HepG2 (cell line): ENCODE data around the gene FBXL12. TPM values are rescaled to one million over a fixed set of nuclear protein-coding genes. Genes with fewer than 3 reads are reported as not detected.

Experiments used
- AHR ChIP-seq: IDR thresholded peaks from 2 replicates; pipeline ENCODE4 v1.6.1; 2018; ENCODE audit warnings: missing genetic modification reagents, missing compliant biosample characterization
- CEBPG ChIP-seq: IDR thresholded peaks from 2 replicates; pipeline ENCODE4 v1.6.1; 2016
- CSRNP1 ChIP-seq: sonication (generic); formaldehyde crosslinking; IDR thresholded peaks from 2 replicates; pipeline ENCODE4 v1.8.1; 2023; ENCODE audit warnings: mild to moderate bottlenecking, missing genetic modification reagents
- DDIT3 ChIP-seq: sonication (generic); formaldehyde crosslinking; IDR thresholded peaks from 2 replicates; pipeline ENCODE4 v1.4.0; 2020; ENCODE audit warnings: mild to moderate bottlenecking, missing genetic modification reagents
- FOXP1 ChIP-seq, 2 experiments: fragments of 450-650 bp in 1 of 2; IDR thresholded peaks; 2 replicates each; pipeline ENCODE4 v1.6.1; 2017 to 2018; ENCODE audit warnings: antibody characterized with exemption in 1 of 2
- GZF1 ChIP-seq: sonication (generic); formaldehyde crosslinking; IDR thresholded peaks from 2 replicates; pipeline ENCODE4 v1.5.1; 2020; ENCODE audit warnings: mild to moderate bottlenecking, missing genetic modification reagents
- IRF2 ChIP-seq: IDR thresholded peaks from 2 replicates; pipeline ENCODE4 v1.6.1; 2018; ENCODE audit warnings: missing genetic modification reagents, missing compliant biosample characterization
- ISX ChIP-seq: sonication (generic); formaldehyde crosslinking; conservative IDR thresholded peaks from 2 replicates; pipeline ENCODE4 v1.5.0; 2020; ENCODE audit warnings: missing genetic modification reagents
- KDM6A ChIP-seq: IDR thresholded peaks from 2 replicates; pipeline ENCODE4 v1.6.1; 2016; ENCODE audit warnings: low read depth
- PRDM15 ChIP-seq: sonication (generic); formaldehyde crosslinking; IDR thresholded peaks from 2 replicates; pipeline ENCODE4 v1.4.0; 2020; ENCODE audit warnings: missing genetic modification reagents
- RBM22 ChIP-seq: fragments of 200-400 bp; formaldehyde crosslinking; optimal IDR thresholded peaks from 2 replicates; pipeline ENCODE3; 2017; ENCODE audit warnings: mild to moderate bottlenecking, low read length, moderate library complexity
- SNAPC5 ChIP-seq: sonication (generic); formaldehyde crosslinking; IDR thresholded peaks from 2 replicates; pipeline ENCODE4 v1.8.1; 2023; ENCODE audit warnings: mild to moderate bottlenecking, missing genetic modification reagents, borderline replicate concordance
- SOX5 ChIP-seq: IDR thresholded peaks from 2 replicates; pipeline ENCODE4 v1.6.1; 2016; ENCODE audit warnings: borderline replicate concordance
- ZBTB34 ChIP-seq: sonication (generic); formaldehyde crosslinking; IDR thresholded peaks from 2 replicates; pipeline ENCODE4 v1.8.0; 2022; ENCODE audit warnings: mild to moderate bottlenecking, missing genetic modification reagents
- ZBTB37 ChIP-seq: sonication (generic); formaldehyde crosslinking; IDR thresholded peaks from 2 replicates; pipeline ENCODE4 v1.4.0; 2020; ENCODE audit warnings: mild to moderate bottlenecking, missing genetic modification reagents
- ZBTB39 ChIP-seq: sonication (generic); formaldehyde crosslinking; IDR thresholded peaks from 2 replicates; pipeline ENCODE4 v1.5.0; 2020; ENCODE audit warnings: missing genetic modification reagents
- ZBTB7B ChIP-seq: sonication (generic); formaldehyde crosslinking; IDR thresholded peaks from 2 replicates; pipeline ENCODE4 v1.4.0; 2020; ENCODE audit warnings: missing genetic modification reagents
- ZNF354B ChIP-seq: sonication (generic); formaldehyde crosslinking; IDR thresholded peaks from 2 replicates; pipeline ENCODE4 v1.8.0; 2022; ENCODE audit warnings: mild to moderate bottlenecking, missing genetic modification reagents
- polyA plus RNA-seq, 8 experiments: library from polyadenylated mRNA; depleted of rRNA in 3 of 8; stranded (reverse) in 7 of 8; unstranded in 1 of 8; fragments of >200 nt; fragmentation: Illumina TruSeq in 4 of 8; extraction: Trizol in 4 of 8; gene quantifications; 2 replicates each; pipeline versions ENCODE4 v1.2.1 to v1.2.3, GENCODE V29; 2011 to 2016; ENCODE audit warnings: low read depth in 4 of 8, missing spikeins in 1 of 8, mixed read lengths in 1 of 8; ENCODE audit not compliant: insufficient read depth in 1 of 8
- total RNA-seq, 5 experiments: library from RNA; depleted of rRNA; stranded (reverse); fragments of >200 nt; fragmentation: Illumina TruSeq; extraction: Trizol; gene quantifications; 2 replicates each; pipeline ENCODE4 v1.2.3, GENCODE V29; 2016; ENCODE audit warnings: low read depth in 1 of 5

FBXL12 gene
- total and polyA plus RNA-seq, 2 of the 13 experiments (the other 11 are each of a cell fraction or from before 2014, with no cell fraction given): 20.4 to 23.1 TPM

- no peak for TF ChIP-seq CSRNP1
- peak; percentile 92 for TF ChIP-seq IRF2
- TF ChIP-seq ZBTB7B (CRISPR knock-in tag): peak; percentile 71
- TF ChIP-seq FOXP1 (IDR thresholded peaks at IDR 0.05): no peak
- no peak for TF ChIP-seq FOXP1 (CRISPR knock-in tag; IDR thresholded peaks at IDR 0.05)
- 0 out of 2 replicates have a peak, but pooled peaks have one; percentile 60 for TF ChIP-seq ZBTB39 (CRISPR knock-in tag)
- TF ChIP-seq SOX5: 0 out of 2 replicates have a peak, but pooled peaks have one; percentile 34
- 0 out of 2 replicates have a peak, but pooled peaks have one; percentile 31 for TF ChIP-seq CEBPG (CRISPR knock-in tag)
- TF ChIP-seq SNAPC5 (CRISPR knock-in tag): no peak
- TF ChIP-seq GZF1 (CRISPR knock-in tag): no peak
- TF ChIP-seq AHR (CRISPR knock-in tag): no peak
- no peak for TF ChIP-seq ZBTB34 (CRISPR knock-in tag)
- no peak for TF ChIP-seq KDM6A (CRISPR knock-in tag)
- peak; percentile 79 for TF ChIP-seq RBM22
- no peak for TF ChIP-seq DDIT3 (CRISPR knock-in tag)
- TF ChIP-seq PRDM15 (CRISPR knock-in tag): no peak
- no peak for TF ChIP-seq ISX
- no peak for TF ChIP-seq ZNF354B (CRISPR knock-in tag)
- TF ChIP-seq ZBTB37 (CRISPR knock-in tag): no peak
These were observed 50.4 kb downstream of the FBXL12 start, which contains the start of gene ZNF846 (continued) for GRCh38 chr19:9768175-9769112.
